ENCODE data around the gene LTBP3. TPM values are rescaled to one million over a fixed set of nuclear protein-coding genes. Genes with fewer than 3 reads are reported as not detected.

The LTBP3 gene
- total and polyA plus RNA-seq, 12 donors, result 40.2 to 362 (median 221) TPM

DNA sequence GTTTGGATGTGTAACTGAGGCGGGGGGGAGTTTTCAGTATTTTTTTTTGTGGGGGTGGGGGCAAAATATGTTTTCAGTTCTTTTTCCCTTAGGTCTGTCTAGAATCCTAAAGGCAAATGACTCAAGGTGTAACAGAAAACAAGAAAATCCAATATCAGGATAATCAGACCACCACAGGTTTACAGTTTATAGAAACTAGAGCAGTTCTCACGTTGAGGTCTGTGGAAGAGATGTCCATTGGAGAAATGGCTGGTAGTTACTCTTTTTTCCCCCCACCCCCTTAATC, 57.0 kb downstream of the LTBP3 start:
- Histone ChIP-seq H3K36me3 (replicated peaks in 1 of 2) (peaks cover 0 to 60% of the 10 kb centered on the region in 2 donors), H3K4me3 (peak overlapping the region; percentile 78 to 96 (median 90)), H3K27ac (peak overlapping the region; percentile 93 to 99 (median 97)), H3K9me3 (replicated peaks in 1 of 3) (no peaks in the 10 kb centered on the region), H3K27me3 (no peaks in the 10 kb centered on the region), H3K4me1 (replicated peaks in 1 of 2) (peaks cover 18 to 25% of the 10 kb centered on the region in 2 donors)
- 0% methylated on average over 2 of the region's 2 CpGs for WGBS, 4 donors
- no peak for DNase-seq
- intact Hi-C loops (cut with DNase I), result no loop called here
- TF ChIP-seq, protein P1, sequence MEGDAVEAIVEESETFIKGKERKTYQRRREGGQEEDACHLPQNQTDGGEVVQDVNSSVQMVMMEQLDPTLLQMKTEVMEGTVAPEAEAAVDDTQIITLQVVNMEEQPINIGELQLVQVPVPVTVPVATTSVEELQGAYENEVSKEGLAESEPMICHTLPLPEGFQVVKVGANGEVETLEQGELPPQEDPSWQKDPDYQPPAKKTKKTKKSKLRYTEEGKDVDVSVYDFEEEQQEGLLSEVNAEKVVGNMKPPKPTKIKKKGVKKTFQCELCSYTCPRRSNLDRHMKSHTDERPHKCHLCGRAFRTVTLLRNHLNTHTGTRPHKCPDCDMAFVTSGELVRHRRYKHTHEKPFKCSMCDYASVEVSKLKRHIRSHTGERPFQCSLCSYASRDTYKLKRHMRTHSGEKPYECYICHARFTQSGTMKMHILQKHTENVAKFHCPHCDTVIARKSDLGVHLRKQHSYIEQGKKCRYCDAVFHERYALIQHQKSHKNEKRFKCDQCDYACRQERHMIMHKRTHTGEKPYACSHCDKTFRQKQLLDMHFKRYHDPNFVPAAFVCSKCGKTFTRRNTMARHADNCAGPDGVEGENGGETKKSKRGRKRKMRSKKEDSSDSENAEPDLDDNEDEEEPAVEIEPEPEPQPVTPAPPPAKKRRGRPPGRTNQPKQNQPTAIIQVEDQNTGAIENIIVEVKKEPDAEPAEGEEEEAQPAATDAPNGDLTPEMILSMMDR (IDR thresholded peaks at IDR 0.05), result no peak
- TF ChIP-seq POLR2A (IDR thresholded peaks at IDR 0.05), result no peak

DNA sequence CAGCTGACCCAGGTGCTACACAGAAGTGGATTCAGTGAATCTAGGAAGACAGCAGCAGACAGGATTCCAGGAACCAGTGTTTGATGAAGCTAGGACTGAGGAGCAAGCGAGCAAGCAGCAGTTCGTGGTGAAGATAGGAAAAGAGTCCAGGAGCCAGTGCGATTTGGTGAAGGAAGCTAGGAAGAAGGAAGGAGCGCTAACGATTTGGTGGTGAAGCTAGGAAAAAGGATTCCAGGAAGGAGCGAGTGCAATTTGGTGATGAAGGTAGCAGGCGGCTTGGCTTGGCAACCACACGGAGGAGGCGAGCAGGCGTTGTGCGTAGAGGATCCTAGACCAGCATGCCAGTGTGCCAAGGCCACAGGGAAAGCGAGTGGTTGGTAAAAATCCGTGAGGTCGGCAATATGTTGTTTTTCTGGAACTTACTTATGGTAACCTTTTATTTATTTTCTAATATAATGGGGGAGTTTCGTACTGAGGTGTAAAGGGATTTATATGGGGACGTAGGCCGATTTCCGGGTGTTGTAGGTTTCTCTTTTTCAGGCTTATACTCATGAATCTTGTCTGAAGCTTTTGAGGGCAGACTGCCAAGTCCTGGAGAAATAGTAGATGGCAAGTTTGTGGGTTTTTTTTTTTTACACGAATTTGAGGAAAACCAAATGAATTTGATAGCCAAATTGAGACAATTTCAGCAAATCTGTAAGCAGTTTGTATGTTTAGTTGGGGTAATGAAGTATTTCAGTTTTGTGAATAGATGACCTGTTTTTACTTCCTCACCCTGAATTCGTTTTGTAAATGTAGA, 57.6 kb downstream of the LTBP3 start:
- Histone ChIP-seq H3K4me3 (peak overlapping the region; percentile 78 to 96 (median 90)), H3K36me3 (replicated peaks in 1 of 2) (peaks cover 0 to 55% of the 10 kb centered on the region in 2 donors), H3K9me3 (replicated peaks in 1 of 3) (no peaks in the 10 kb centered on the region), H3K27me3 (no peaks in the 10 kb centered on the region), H3K27ac (peak overlapping the region; percentile 93 to 99 (median 97)), H3K4me1 (replicated peaks in 1 of 2) (peaks cover 20 to 25% of the 10 kb centered on the region in 2 donors)
- TF ChIP-seq, protein P1 (IDR thresholded peaks at IDR 0.05), result no peak
- peak; percentile 82 to 83 for TF ChIP-seq POLR2A (IDR thresholded peaks at IDR 0.05)
- intact Hi-C loops (cut with DNase I), result no loop called here
- 0% methylated on average over 20 of the region's 20 CpGs for WGBS, 4 donors
- peak in 6 of 7 donors; percentile 39 to 81 (median 64) for DNase-seq

DNA sequence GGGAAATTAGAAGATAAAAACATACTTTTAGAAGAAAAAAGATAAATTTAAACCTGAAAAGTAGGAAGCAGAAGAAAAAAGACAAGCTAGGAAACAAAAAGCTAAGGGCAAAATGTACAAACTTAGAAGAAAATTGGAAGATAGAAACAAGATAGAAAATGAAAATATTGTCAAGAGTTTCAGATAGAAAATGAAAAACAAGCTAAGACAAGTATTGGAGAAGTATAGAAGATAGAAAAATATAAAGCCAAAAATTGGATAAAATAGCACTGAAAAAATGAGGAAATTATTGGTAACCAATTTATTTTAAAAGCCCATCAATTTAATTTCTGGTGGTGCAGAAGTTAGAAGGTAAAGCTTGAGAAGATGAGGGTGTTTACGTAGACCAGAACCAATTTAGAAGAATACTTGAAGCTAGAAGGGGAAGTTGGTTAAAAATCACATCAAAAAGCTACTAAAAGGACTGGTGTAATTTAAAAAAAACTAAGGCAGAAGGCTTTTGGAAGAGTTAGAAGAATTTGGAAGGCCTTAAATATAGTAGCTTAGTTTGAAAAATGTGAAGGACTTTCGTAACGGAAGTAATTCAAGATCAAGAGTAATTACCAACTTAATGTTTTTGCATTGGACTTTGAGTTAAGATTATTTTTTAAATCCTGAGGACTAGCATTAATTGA, 58.3 kb downstream of the LTBP3 start:
- Histone ChIP-seq H3K4me1 (replicated peaks in 1 of 2) (peaks cover 23 to 27% of the 10 kb centered on the region in 2 donors), H3K9me3 (replicated peaks in 1 of 3) (no peaks in the 10 kb centered on the region), H3K27ac (peak overlapping the region; percentile 97 to 99 (median 97)), H3K4me3 (peak overlapping the region; percentile 78 to 96 (median 90)), H3K27me3 (no peaks in the 10 kb centered on the region), H3K36me3 (replicated peaks in 1 of 2) (peaks cover 0 to 47% of the 10 kb centered on the region in 2 donors)
- 0 to 1% (median 0%) methylated on average over 3 of the region's 3 CpGs for WGBS, 4 donors
- intact Hi-C loops (cut with DNase I), result loop anchor here in 1 of 2 donors (5.0 kb wide), 1 partner anchor 78 kb away; the partner anchor contains the start of gene NEAT1
- DNase-seq, result no peak
- no peak for TF ChIP-seq POLR2A (IDR thresholded peaks at IDR 0.05)
- TF ChIP-seq, protein P1 (IDR thresholded peaks at IDR 0.05), result peak in 1 of 6 experiments; percentile 6

DNA sequence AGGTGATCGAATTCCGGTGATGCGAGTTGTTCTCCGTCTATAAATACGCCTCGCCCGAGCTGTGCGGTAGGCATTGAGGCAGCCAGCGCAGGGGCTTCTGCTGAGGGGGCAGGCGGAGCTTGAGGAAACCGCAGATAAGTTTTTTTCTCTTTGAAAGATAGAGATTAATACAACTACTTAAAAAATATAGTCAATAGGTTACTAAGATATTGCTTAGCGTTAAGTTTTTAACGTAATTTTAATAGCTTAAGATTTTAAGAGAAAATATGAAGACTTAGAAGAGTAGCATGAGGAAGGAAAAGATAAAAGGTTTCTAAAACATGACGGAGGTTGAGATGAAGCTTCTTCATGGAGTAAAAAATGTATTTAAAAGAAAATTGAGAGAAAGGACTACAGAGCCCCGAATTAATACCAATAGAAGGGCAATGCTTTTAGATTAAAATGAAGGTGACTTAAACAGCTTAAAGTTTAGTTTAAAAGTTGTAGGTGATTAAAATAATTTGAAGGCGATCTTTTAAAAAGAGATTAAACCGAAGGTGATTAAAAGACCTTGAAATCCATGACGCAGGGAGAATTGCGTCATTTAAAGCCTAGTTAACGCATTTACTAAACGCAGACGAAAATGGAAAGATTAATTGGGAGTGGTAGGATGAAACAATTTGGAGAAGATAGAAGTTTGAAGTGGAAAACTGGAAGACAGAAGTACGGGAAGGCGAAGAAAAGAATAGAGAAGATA, 59.0 kb downstream of the LTBP3 start, which contains the start of gene MALAT1:
MALAT1 (plus strand) TSS at position 69 of the 736 bp plus-strand sequence.
- 0 to 1% (median 1%) methylated on average over 24 of the region's 24 CpGs for WGBS, 4 donors
- peak; percentile 100 for TF ChIP-seq POLR2A (IDR thresholded peaks at IDR 0.05)
- TF ChIP-seq, protein P1 (IDR thresholded peaks at IDR 0.05), result peak in 1 of 6 experiments; percentile 28
- intact Hi-C loops (cut with DNase I), result loop anchor here in 1 of 2 donors (5.0 kb wide), 1 partner anchor 77 kb away; the partner anchor contains the start of gene NEAT1
- H3K27me3 ChIP-seq, result no peaks in the 10 kb centered on the region
- H3K4me3 ChIP-seq, result peak within 1 kb of the TSS; percentile 78 to 96 (median 90)
- H3K27ac ChIP-seq, result peak within 1 kb of the TSS; percentile 97 to 99 (median 97)
- H3K4me1 ChIP-seq (replicated peaks in 1 of 2), result peaks cover 30 to 31% of the 10 kb centered on the region in 2 donors
- peaks cover 0 to 40% of the 10 kb centered on the region in 2 donors for H3K36me3 ChIP-seq (replicated peaks in 1 of 2)
- DNase-seq, result peak; percentile 92 to 98 (median 94)
- no peaks in the 10 kb centered on the region for H3K9me3 ChIP-seq (replicated peaks in 1 of 3)

Measured in adrenal gland (tissue), 12 donors.